Breast epithelium (tissue), 3 donors: ENCODE results near the gene LIMS3.
"Not testable (repeated sequence)": the region's sequence is repeated elsewhere in the genome, so short reads cannot be mapped to it uniquely, and the experiment has no call there.

Experiments used
- CTCF ChIP-seq, 3 donors: fragments of 450-650 bp; IDR thresholded peaks; one replicate each; pipeline ENCODE4 v1.5.1; 2016 to 2017; ENCODE audit warnings: antibody characterized with exemption in 3 of 3, mild to moderate bottlenecking in 3 of 3, moderate library complexity in 3 of 3
- POLR2A ChIP-seq: fragments of 450-650 bp; IDR thresholded peaks from one replicate; pipeline ENCODE4 v1.6.1; 2016; ENCODE audit warnings: antibody characterized with exemption, mild to moderate bottlenecking, moderate library complexity

DNA sequence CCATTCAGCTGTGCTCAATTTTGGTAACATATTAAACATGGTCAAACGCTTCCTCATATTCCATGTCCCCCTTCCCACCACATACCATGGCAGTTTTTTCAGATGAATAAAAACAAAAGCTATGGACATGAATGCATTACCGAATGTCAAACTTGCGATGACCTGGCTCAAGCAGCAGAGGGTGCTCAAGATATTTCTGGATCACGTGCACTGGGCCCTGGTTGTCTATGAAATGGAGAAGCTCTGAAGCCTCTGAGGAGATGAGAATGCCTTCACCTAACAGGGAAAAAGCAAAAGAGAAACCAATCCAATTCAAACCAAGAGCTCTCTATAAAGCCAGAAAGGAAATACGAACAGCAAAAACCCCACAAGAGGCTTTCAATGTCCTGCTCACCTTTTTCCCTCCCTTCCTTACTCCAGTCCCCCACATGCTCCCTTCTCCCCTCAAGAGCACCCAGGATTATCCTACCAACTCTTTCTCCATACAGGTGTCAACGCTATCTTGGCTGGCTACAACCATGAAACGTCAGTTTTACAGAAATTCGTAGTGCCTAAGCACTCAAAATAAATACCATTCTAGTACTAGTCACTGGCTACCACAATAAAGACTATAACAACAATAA lies 27.2 kb upstream of the LIMS3 start:
- TF ChIP-seq CTCF (IDR thresholded peaks at IDR 0.05); POLR2A: not testable (repeated sequence)
